ENCODE data around the gene MAP3K10. TPM values are rescaled to one million over a fixed set of nuclear protein-coding genes. Genes with fewer than 3 reads are reported as not detected.

MAP3K10 gene
- total and polyA plus RNA-seq, 5 experiments from 2014 or later = 0.15 to 35.6 (median 0.58) TPM

- H3K36me3 Mint-ChIP-seq = peaks cover 0 to 4% (median 3%) of the 10 kb centered on the region in 3 donors
- no peak overlapping the region for H3K4me3 Mint-ChIP-seq
- H3K9me3 Mint-ChIP-seq = peaks cover 0 to 4% (median 0%) of the 10 kb centered on the region in 9 donors
- DNase-seq (no peak), ATAC-seq (no peak)
- peaks cover 27 to 75% (median 42%) of the 10 kb centered on the region in 5 donors for H3K27me3 Mint-ChIP-seq
- H3K27ac Mint-ChIP-seq = peak overlapping the region in 1 of 10 donors; percentile 60
- peaks cover 12 to 26% (median 22%) of the 10 kb centered on the region in 4 donors for H3K4me1 Mint-ChIP-seq
- POLR2A ChIA-PET = no interaction called here
These were observed 29.4 kb downstream of the MAP3K10 start for GRCh38 chr19:40220674-40221073.

- peak; percentile 59 to 86 (median 78) for DNase-seq
- Mint-ChIP-seq H3K27me3 (peaks cover 23 to 67% (median 44%) of the 10 kb centered on the region in 5 donors), H3K4me3 (peak overlapping the region; percentile 5 to 72 (median 48)), H3K9me3 (peaks cover 0 to 4% (median 0%) of the 10 kb centered on the region in 9 donors), H3K36me3 (peaks cover 0 to 6% (median 6%) of the 10 kb centered on the region in 3 donors), H3K27ac (peak overlapping the region in 5 of 10 donors; percentile 5 to 87 (median 14)), H3K4me1 (peaks cover 18 to 31% (median 26%) of the 10 kb centered on the region in 4 donors)
- POLR2A ChIA-PET = no interaction called here
- ATAC-seq = peak; percentile 81 to 82
These were observed 30.8 kb downstream of the MAP3K10 start for GRCh38 chr19:40221858-40222619.

GRCh38 chr19:40223135-40223822 is 32.1 kb downstream of the MAP3K10 start:
- Mint-ChIP-seq H3K4me3 (peak overlapping the region in 3 of 10 donors; percentile 14 to 54 (median 20)), H3K36me3 (peaks cover 0 to 6% (median 6%) of the 10 kb centered on the region in 3 donors), H3K9me3 (peaks cover 0 to 4% (median 0%) of the 10 kb centered on the region in 9 donors), H3K27me3 (peaks cover 23 to 61% (median 45%) of the 10 kb centered on the region in 5 donors), H3K27ac (no peak overlapping the region), H3K4me1 (peaks cover 18 to 36% (median 29%) of the 10 kb centered on the region in 4 donors)
- POLR2A ChIA-PET = interaction anchor here (1.5 kb wide), 1 partner anchor 84 kb away, joined by 3 read pairs; no protein-coding TSS in a partner anchor
- peak in 7 of 10 donors; percentile 28 to 61 (median 47) for DNase-seq
- ATAC-seq = peak; percentile 27 to 51

- no peak for DNase-seq
- Mint-ChIP-seq H3K4me1 (peaks cover 22 to 40% (median 35%) of the 10 kb centered on the region in 4 donors), H3K9me3 (peaks cover 0 to 4% (median 0%) of the 10 kb centered on the region in 9 donors), H3K27me3 (peaks cover 19 to 50% (median 34%) of the 10 kb centered on the region in 5 donors), H3K36me3 (peaks cover 0 to 6% (median 6%) of the 10 kb centered on the region in 3 donors), H3K4me3 (peak overlapping the region in 5 of 10 donors; percentile 23 to 39 (median 31)), H3K27ac (no peak overlapping the region)
- POLR2A ChIA-PET = no interaction called here
- no peak for ATAC-seq
These were observed 33.3 kb downstream of the MAP3K10 start for GRCh38 chr19:40224342-40225150.

- no peak for ATAC-seq
- Mint-ChIP-seq H3K27ac (peak overlapping the region in 5 of 10 donors; percentile 6 to 72 (median 52)), H3K4me1 (peaks cover 22 to 48% (median 41%) of the 10 kb centered on the region in 4 donors), H3K4me3 (peak overlapping the region; percentile 25 to 77 (median 66)), H3K36me3 (peaks cover 0 to 6% (median 6%) of the 10 kb centered on the region in 3 donors), H3K27me3 (peaks cover 12 to 40% (median 27%) of the 10 kb centered on the region in 5 donors), H3K9me3 (peaks cover 0 to 4% (median 0%) of the 10 kb centered on the region in 9 donors)
- POLR2A ChIA-PET = interaction anchor here (0.6 kb wide), 1 partner anchor 177 kb away, joined by 3 read pairs; no protein-coding TSS in a partner anchor
- DNase-seq = no peak
These were observed 34.4 kb downstream of the MAP3K10 start for GRCh38 chr19:40225440-40226305.

- DNase-seq (no peak), ATAC-seq (no peak)
- Mint-ChIP-seq H3K4me3 (no peak overlapping the region), H3K27ac (peak overlapping the region in 1 of 10 donors; percentile 85), H3K4me1 (peaks cover 21 to 43% (median 35%) of the 10 kb centered on the region in 4 donors), H3K9me3 (peaks cover 0 to 4% (median 0%) of the 10 kb centered on the region in 9 donors), H3K36me3 (peaks cover 0 to 6% (median 6%) of the 10 kb centered on the region in 3 donors), H3K27me3 (peaks cover 8 to 28% (median 19%) of the 10 kb centered on the region in 5 donors)
- POLR2A ChIA-PET = interaction anchor here (1.3 kb wide), 1 partner anchor 50 kb away, joined by 3 read pairs; no protein-coding TSS in a partner anchor
These were observed 37.1 kb downstream of the MAP3K10 start for GRCh38 chr19:40228346-40228745.

- Mint-ChIP-seq H3K9me3 (peaks cover 0 to 4% (median 0%) of the 10 kb centered on the region in 9 donors), H3K4me3 (no peak overlapping the region), H3K4me1 (peaks cover 21 to 41% (median 33%) of the 10 kb centered on the region in 4 donors), H3K36me3 (peaks cover 0 to 8% (median 6%) of the 10 kb centered on the region in 3 donors), H3K27me3 (peaks cover 8 to 28% (median 19%) of the 10 kb centered on the region in 5 donors), H3K27ac (no peak overlapping the region)
- POLR2A ChIA-PET = interaction anchor here (1.3 kb wide), 1 partner anchor 49 kb away, joined by 3 read pairs; no protein-coding TSS in a partner anchor
- ATAC-seq (no peak), DNase-seq (no peak)
These were observed 37.6 kb downstream of the MAP3K10 start for GRCh38 chr19:40228863-40229262.

GRCh38 chr19:40229484-40229883 is 38.3 kb downstream of the MAP3K10 start:
- H3K9me3 Mint-ChIP-seq = peaks cover 0 to 4% (median 0%) of the 10 kb centered on the region in 9 donors
- H3K4me1 Mint-ChIP-seq = peaks cover 23 to 40% (median 31%) of the 10 kb centered on the region in 4 donors
- peak overlapping the region in 1 of 10 donors; percentile 54 for H3K4me3 Mint-ChIP-seq
- peaks cover 8 to 25% (median 15%) of the 10 kb centered on the region in 5 donors for H3K27me3 Mint-ChIP-seq
- peak overlapping the region in 6 of 10 donors; percentile 7 to 60 (median 34) for H3K27ac Mint-ChIP-seq
- POLR2A ChIA-PET = no interaction called here
- DNase-seq (no peak), ATAC-seq (peak; percentile 58)
- peaks cover 0 to 14% (median 6%) of the 10 kb centered on the region in 3 donors for H3K36me3 Mint-ChIP-seq

- H3K9me3 Mint-ChIP-seq = peaks cover 0 to 4% (median 0%) of the 10 kb centered on the region in 9 donors
- ATAC-seq = no peak
- peak overlapping the region in 4 of 10 donors; percentile 7 to 60 (median 20) for H3K27ac Mint-ChIP-seq
- DNase-seq = no peak
- POLR2A ChIA-PET = no interaction called here
- no peak overlapping the region for H3K4me3 Mint-ChIP-seq
- peaks cover 0 to 18% (median 6%) of the 10 kb centered on the region in 3 donors for H3K36me3 Mint-ChIP-seq
- H3K4me1 Mint-ChIP-seq = peaks cover 23 to 38% (median 30%) of the 10 kb centered on the region in 4 donors
- peaks cover 8 to 20% (median 10%) of the 10 kb centered on the region in 5 donors for H3K27me3 Mint-ChIP-seq
These were observed 38.7 kb downstream of the MAP3K10 start for GRCh38 chr19:40229926-40230417.

GRCh38 chr19:40231057-40231456 is 39.8 kb downstream of the MAP3K10 start:
- H3K4me1 Mint-ChIP-seq = peaks cover 14 to 27% (median 21%) of the 10 kb centered on the region in 4 donors
- H3K9me3 Mint-ChIP-seq = no peaks in the 10 kb centered on the region
- ATAC-seq = no peak
- DNase-seq = no peak
- H3K4me3 Mint-ChIP-seq = no peak overlapping the region
- H3K27ac Mint-ChIP-seq = peak overlapping the region in 4 of 10 donors; percentile 27 to 77 (median 60)
- H3K27me3 Mint-ChIP-seq = peaks cover under 1 to 9% (median 1%) of the 10 kb centered on the region in 5 donors
- POLR2A ChIA-PET = interaction anchor here (0.7 kb wide), 1 partner anchor 91 kb away, joined by 5 read pairs; no protein-coding TSS in a partner anchor
- H3K36me3 Mint-ChIP-seq = peaks cover 0 to 17% (median 0%) of the 10 kb centered on the region in 3 donors

Measured in naive thymus-derived CD8-positive, alpha-beta T cell (primary cell).